SU-DHL-6 (cell line): ENCODE results near the gene RNF144A.

Source experiments
- H2AFZ ChIP-seq: fragments of 200-600 bp; sonication (generic); 2 replicates; pipeline ENCODE4 v1.6.1; 2014; ENCODE audit warnings: low read depth, mild to moderate bottlenecking, moderate library complexity, mixed read lengths, antibody characterized with exemption, low read length; ENCODE audit not compliant: severe bottlenecking
- H3F3A ChIP-seq: fragments of 200-600 bp; shearing (Covaris generic); 2 replicates; pipeline ENCODE4 v1.6.0; 2016; ENCODE audit warnings: antibody characterized with exemption, mild to moderate bottlenecking; ENCODE audit not compliant: insufficient read depth
- H3K27ac ChIP-seq: fragments of 200-600 bp; sonication (generic); 2 replicates; pipeline ENCODE4 v1.5.1; 2016; ENCODE audit warnings: low read depth, mild to moderate bottlenecking, low read length, moderate library complexity, mixed read lengths
- H3K27me3 ChIP-seq: fragments of 200-600 bp; sonication (generic), shearing (Covaris generic); 2 replicates; pipeline ENCODE4 v1.6.0; 2014; ENCODE audit warnings: mild to moderate bottlenecking, low read length
- H3K36me3 ChIP-seq: fragments of 200-600 bp; sonication (generic); 2 replicates; pipeline ENCODE4 v1.6.1; 2014; ENCODE audit warnings: mild to moderate bottlenecking, low read length, mixed read lengths
- H3K4me2 ChIP-seq: fragments of 300-600, 200-600 bp; shearing (Covaris generic), sonication (generic); 2 replicates; pipeline ENCODE4 v1.6.0; 2014; ENCODE audit warnings: low read length, low read depth, mild to moderate bottlenecking; ENCODE audit not compliant: poor library complexity, severe bottlenecking
- H3K4me3 ChIP-seq: fragments of 200-600 bp; sonication (generic); 2 replicates; pipeline ENCODE4 v1.5.1; 2014; ENCODE audit warnings: antibody characterized with exemption, low read length, mild to moderate bottlenecking, mixed read lengths; ENCODE audit not compliant: insufficient read depth, poor library complexity, severe bottlenecking
- H3K79me2 ChIP-seq: fragments of 200-600 bp; sonication (generic); 2 replicates; pipeline ENCODE4 v1.6.1; 2014; ENCODE audit warnings: mild to moderate bottlenecking, low read length, moderate library complexity; ENCODE audit not compliant: insufficient read depth
- H3K9ac ChIP-seq: fragments of 200-600 bp; sonication (generic); 2 replicates; pipeline ENCODE4 v1.7.0; 2014; ENCODE audit warnings: mild to moderate bottlenecking, low read length
- H3K9me2 ChIP-seq: fragments of 200-600 bp; sonication (generic); replicated peaks from 2 replicates; pipeline ENCODE4 v1.6.1; 2014; ENCODE audit warnings: low read length; ENCODE audit not compliant: insufficient read depth
- H3K9me3 ChIP-seq: fragments of 200-600 bp; sonication (generic); 2 replicates; pipeline ENCODE4 v1.6.1; 2014; ENCODE audit warnings: low read length, mixed read lengths; ENCODE audit not compliant: insufficient read depth
- H4K20me1 ChIP-seq: fragments of 200-600 bp; sonication (generic); 2 replicates; pipeline ENCODE4 v1.6.1; 2014; ENCODE audit warnings: low read depth, mild to moderate bottlenecking, antibody characterized with exemption, low read length, moderate library complexity, mixed read lengths
- EZH2phosphoT487 ChIP-seq: fragments of 200-600 bp; sonication (generic), shearing (Covaris generic); conservative IDR thresholded peaks from 2 replicates; pipeline ENCODE4 v1.6.1; 2018; ENCODE audit warnings: mild to moderate bottlenecking, antibody characterized with exemption, low read length, moderate library complexity, mixed read lengths
- TF ChIP-seq, protein P1 (sequence below): fragments of 200-600 bp; sonication (generic); IDR thresholded peaks from one replicate; pipeline ENCODE4 v1.5.1; 2017; ENCODE audit warnings: antibody characterized with exemption, mild to moderate bottlenecking, low read length, moderate library complexity; ENCODE audit not compliant: insufficient read depth, poor library complexity, severe bottlenecking

RNF144A gene

DNA sequence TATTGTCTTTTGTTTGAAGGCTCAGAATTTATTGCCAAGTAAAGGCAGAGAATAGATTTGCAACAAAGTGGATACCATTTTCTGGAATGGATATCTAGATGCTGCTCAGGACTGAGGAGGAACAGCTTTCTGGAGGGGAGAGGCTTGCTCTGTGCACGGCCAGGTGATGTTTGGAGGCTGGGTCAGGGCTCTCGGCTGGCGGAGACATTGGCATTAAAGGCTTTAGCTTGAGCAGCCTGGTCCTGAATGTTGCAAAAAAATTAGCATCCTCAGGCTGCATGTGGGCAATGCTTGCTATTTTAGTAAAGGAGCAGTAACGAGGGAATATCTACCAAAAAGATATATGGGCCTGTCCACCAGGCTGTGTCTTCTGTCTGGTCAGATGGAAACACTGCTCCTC lies 20.4 kb downstream of the RNF144A start:
- Histone ChIP-seq H2AFZ (no peak overlapping the region), H4K20me1 (no peaks in the 10 kb centered on the region), H3K9me2 (no peaks in the 10 kb centered on the region), H3F3A (no peaks in the 10 kb centered on the region), H3K9me3 (no peaks in the 10 kb centered on the region), H3K4me3 (no peak overlapping the region), H3K27me3 (no peaks in the 10 kb centered on the region), H3K79me2 (no peaks in the 10 kb centered on the region), H3K36me3 (no peaks in the 10 kb centered on the region), H3K27ac (no peak overlapping the region), H3K4me2 (no peak overlapping the region), H3K9ac (no peak overlapping the region)
- TF ChIP-seq, protein P1, sequence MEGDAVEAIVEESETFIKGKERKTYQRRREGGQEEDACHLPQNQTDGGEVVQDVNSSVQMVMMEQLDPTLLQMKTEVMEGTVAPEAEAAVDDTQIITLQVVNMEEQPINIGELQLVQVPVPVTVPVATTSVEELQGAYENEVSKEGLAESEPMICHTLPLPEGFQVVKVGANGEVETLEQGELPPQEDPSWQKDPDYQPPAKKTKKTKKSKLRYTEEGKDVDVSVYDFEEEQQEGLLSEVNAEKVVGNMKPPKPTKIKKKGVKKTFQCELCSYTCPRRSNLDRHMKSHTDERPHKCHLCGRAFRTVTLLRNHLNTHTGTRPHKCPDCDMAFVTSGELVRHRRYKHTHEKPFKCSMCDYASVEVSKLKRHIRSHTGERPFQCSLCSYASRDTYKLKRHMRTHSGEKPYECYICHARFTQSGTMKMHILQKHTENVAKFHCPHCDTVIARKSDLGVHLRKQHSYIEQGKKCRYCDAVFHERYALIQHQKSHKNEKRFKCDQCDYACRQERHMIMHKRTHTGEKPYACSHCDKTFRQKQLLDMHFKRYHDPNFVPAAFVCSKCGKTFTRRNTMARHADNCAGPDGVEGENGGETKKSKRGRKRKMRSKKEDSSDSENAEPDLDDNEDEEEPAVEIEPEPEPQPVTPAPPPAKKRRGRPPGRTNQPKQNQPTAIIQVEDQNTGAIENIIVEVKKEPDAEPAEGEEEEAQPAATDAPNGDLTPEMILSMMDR = no peak
- TF ChIP-seq EZH2phosphoT487 = no peak

DNA sequence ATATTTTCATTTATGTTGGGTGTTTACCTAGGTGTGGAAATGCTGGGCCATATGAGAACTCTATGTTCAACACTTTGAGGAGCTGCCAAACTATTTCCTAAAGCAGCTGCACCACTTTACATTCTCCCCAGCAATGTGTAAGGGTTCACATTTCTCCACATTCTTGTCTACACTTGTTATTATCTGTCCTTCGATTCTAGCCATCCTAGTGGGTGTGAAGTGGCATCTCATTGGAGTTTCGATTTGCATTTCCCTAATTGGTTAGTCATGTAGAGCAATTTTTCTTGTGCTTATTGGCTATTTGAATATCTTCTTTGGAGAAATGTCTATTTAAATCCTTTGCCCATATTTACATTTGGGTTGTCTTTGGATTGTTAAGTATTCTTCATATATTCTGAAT lies 21.9 kb downstream of the RNF144A start:
- Histone ChIP-seq H3K36me3 (no peaks in the 10 kb centered on the region), H3K9me2 (no peaks in the 10 kb centered on the region), H3K79me2 (no peaks in the 10 kb centered on the region), H3K4me2 (no peak overlapping the region), H2AFZ (no peak overlapping the region), H3K4me3 (no peak overlapping the region), H3K27me3 (no peaks in the 10 kb centered on the region), H3K9ac (no peak overlapping the region), H4K20me1 (no peaks in the 10 kb centered on the region), H3K9me3 (no peaks in the 10 kb centered on the region), H3F3A (no peaks in the 10 kb centered on the region), H3K27ac (no peak overlapping the region)
- no peak for TF ChIP-seq EZH2phosphoT487
- TF ChIP-seq, protein P1 = no peak

DNA sequence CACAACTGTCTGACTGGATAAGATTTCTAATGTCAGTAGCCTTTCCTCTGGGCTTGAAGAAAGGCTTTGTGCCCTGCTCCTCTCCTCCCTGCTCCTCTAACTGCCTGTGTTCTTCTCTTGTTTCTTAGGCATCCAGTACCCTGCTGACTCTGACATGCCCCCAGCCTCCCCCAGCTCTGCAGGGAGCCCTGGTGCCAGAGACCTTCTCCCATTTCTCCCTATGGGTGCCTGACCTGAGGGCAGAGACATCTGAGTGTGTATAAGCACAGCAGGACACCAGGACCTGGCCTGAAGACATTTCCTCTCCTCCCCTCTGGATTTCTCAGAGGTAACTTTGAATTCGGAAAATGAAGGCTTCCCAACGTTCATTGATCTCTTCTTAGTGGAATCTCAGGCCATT lies 23.6 kb downstream of the RNF144A start:
- Histone ChIP-seq H3F3A (no peaks in the 10 kb centered on the region), H3K36me3 (no peaks in the 10 kb centered on the region), H3K9me3 (no peaks in the 10 kb centered on the region), H3K79me2 (no peaks in the 10 kb centered on the region), H3K4me3 (no peak overlapping the region), H3K9ac (no peak overlapping the region), H3K9me2 (no peaks in the 10 kb centered on the region), H3K27me3 (no peaks in the 10 kb centered on the region), H2AFZ (no peak overlapping the region), H3K4me2 (no peak overlapping the region), H3K27ac (no peak overlapping the region), H4K20me1 (no peaks in the 10 kb centered on the region)
- TF ChIP-seq EZH2phosphoT487 = no peak
- TF ChIP-seq, protein P1 = no peak
